HepG2 (cell line): ENCODE results near the gene NAA38. TPM values are rescaled to one million over a fixed set of nuclear protein-coding genes. Genes with fewer than 3 reads are reported as not detected.

ENCODE experiments used
- AGO1 ChIP-seq: fragments of 200-400 bp; formaldehyde crosslinking; IDR thresholded peaks from 2 replicates; pipeline ENCODE4 v1.6.1; 2017; ENCODE audit warnings: mild to moderate bottlenecking, low read depth, low read length, moderate library complexity; ENCODE audit not compliant: poor library complexity, severe bottlenecking
- CAMTA2 ChIP-seq: sonication (generic); formaldehyde crosslinking; IDR thresholded peaks from 2 replicates; pipeline ENCODE4 v1.4.0; 2020; ENCODE audit warnings: mild to moderate bottlenecking, missing genetic modification reagents, borderline replicate concordance
- CREB3 ChIP-seq: sonication (generic); formaldehyde crosslinking; IDR thresholded peaks from 2 replicates; pipeline ENCODE4 v1.5.0; 2020; ENCODE audit warnings: missing genetic modification reagents
- ELF3 ChIP-seq: IDR thresholded peaks from 2 replicates; pipeline ENCODE4 v1.6.1; 2016; ENCODE audit warnings: missing genetic modification reagents, missing compliant biosample characterization
- HHEX ChIP-seq: IDR thresholded peaks from 2 replicates; pipeline ENCODE4 v1.6.1; 2016; ENCODE audit warnings: control low read depth
- HOXA7 ChIP-seq: sonication (generic); formaldehyde crosslinking; IDR thresholded peaks from 2 replicates; pipeline ENCODE4 v1.8.1; 2022; ENCODE audit warnings: mild to moderate bottlenecking, missing genetic modification reagents, moderate library complexity
- JUNB ChIP-seq: sonication (generic); formaldehyde crosslinking; IDR thresholded peaks from 2 replicates; pipeline ENCODE4 v1.8.0; 2022; ENCODE audit warnings: missing genetic modification reagents, mild to moderate bottlenecking, borderline replicate concordance
- KLF13 ChIP-seq: sonication (generic); formaldehyde crosslinking; IDR thresholded peaks from 2 replicates; pipeline ENCODE4 v1.4.0; 2020; ENCODE audit warnings: mild to moderate bottlenecking, missing genetic modification reagents
- PHF20 ChIP-seq: sonication (generic); formaldehyde crosslinking; IDR thresholded peaks from 2 replicates; pipeline ENCODE4 v1.5.0; 2020; ENCODE audit warnings: mild to moderate bottlenecking, missing genetic modification reagents
- POGK ChIP-seq: sonication (generic); formaldehyde crosslinking; conservative IDR thresholded peaks from 2 replicates; pipeline ENCODE4 v1.8.0; 2022; ENCODE audit warnings: mild to moderate bottlenecking, moderate library complexity, missing genetic modification reagents
- SATB2 ChIP-seq: sonication (generic); formaldehyde crosslinking; IDR thresholded peaks from 2 replicates; pipeline ENCODE4 v1.5.0; 2020; ENCODE audit warnings: missing genetic modification reagents
- SSRP1 ChIP-seq: IDR thresholded peaks from 2 replicates; pipeline ENCODE4 v1.6.1; 2016; ENCODE audit warnings: control low read depth
- TBL1XR1 ChIP-seq: fragments of 150-350 bp; IDR thresholded peaks from 2 replicates; pipeline ENCODE4 v1.6.1; 2014; ENCODE audit warnings: borderline replicate concordance, low read length; ENCODE audit not compliant: partially characterized antibody
- ZBTB46 ChIP-seq: sonication (generic); formaldehyde crosslinking; IDR thresholded peaks from 2 replicates; pipeline ENCODE4 v1.4.0; 2020; ENCODE audit warnings: mild to moderate bottlenecking, missing genetic modification reagents, borderline replicate concordance
- ZBTB8A ChIP-seq: sonication (generic); formaldehyde crosslinking; IDR thresholded peaks from 2 replicates; pipeline ENCODE4 v1.4.0; 2020; ENCODE audit warnings: mild to moderate bottlenecking, low read depth, missing genetic modification reagents, borderline replicate concordance
- ZC3H4 ChIP-seq: sonication (generic); formaldehyde crosslinking; IDR thresholded peaks from 2 replicates; pipeline ENCODE4 v1.4.0; 2020; ENCODE audit warnings: missing genetic modification reagents, borderline replicate concordance
- ZNF256 ChIP-seq: sonication (generic); formaldehyde crosslinking; conservative IDR thresholded peaks from 2 replicates; pipeline ENCODE4 v1.4.0; 2020; ENCODE audit warnings: missing genetic modification reagents
- ZNF33A ChIP-seq: sonication (generic); formaldehyde crosslinking; IDR thresholded peaks from 2 replicates; pipeline ENCODE4 v1.5.1; 2020; ENCODE audit warnings: missing genetic modification reagents, mild to moderate bottlenecking, moderate library complexity, borderline replicate concordance
- ZNF34 ChIP-seq: sonication (generic); formaldehyde crosslinking; IDR thresholded peaks from 2 replicates; pipeline ENCODE4 v1.4.0; 2020; ENCODE audit warnings: mild to moderate bottlenecking, missing genetic modification reagents, borderline replicate concordance
- ZNF362 ChIP-seq: sonication (generic); formaldehyde crosslinking; IDR thresholded peaks from 2 replicates; pipeline ENCODE4 v1.4.0; 2020; ENCODE audit warnings: missing genetic modification reagents, mild to moderate bottlenecking, borderline replicate concordance
- ZNF430 ChIP-seq: sonication (generic); formaldehyde crosslinking; IDR thresholded peaks from 2 replicates; pipeline ENCODE4 v1.9.0; 2021; ENCODE audit warnings: mild to moderate bottlenecking, missing genetic modification reagents
- ZNF431 ChIP-seq: sonication (generic); formaldehyde crosslinking; IDR thresholded peaks from 2 replicates; pipeline ENCODE4 v1.9.0; 2022; ENCODE audit warnings: missing genetic modification reagents, low read depth, mild to moderate bottlenecking, borderline replicate concordance
- ZNF432 ChIP-seq: sonication (generic); formaldehyde crosslinking; IDR thresholded peaks from 2 replicates; pipeline ENCODE4 v1.5.0; 2020; ENCODE audit warnings: missing genetic modification reagents, mild to moderate bottlenecking, borderline replicate concordance
- ZNF567 ChIP-seq: sonication (generic); formaldehyde crosslinking; IDR thresholded peaks from 2 replicates; pipeline ENCODE4 v1.8.1; 2023; ENCODE audit warnings: mild to moderate bottlenecking, missing genetic modification reagents, borderline replicate concordance
- ZNF841 ChIP-seq: sonication (generic); formaldehyde crosslinking; IDR thresholded peaks from 2 replicates; pipeline ENCODE4 v1.8.1; 2023; ENCODE audit warnings: missing genetic modification reagents, borderline replicate concordance
- polyA plus RNA-seq, 8 experiments: library from polyadenylated mRNA; depleted of rRNA in 3 of 8; stranded (reverse) in 7 of 8; unstranded in 1 of 8; fragments of >200 nt; fragmentation: Illumina TruSeq in 4 of 8; extraction: Trizol in 4 of 8; gene quantifications; 2 replicates each; pipeline versions ENCODE4 v1.2.1 to v1.2.3, GENCODE V29; 2011 to 2016; ENCODE audit warnings: low read depth in 4 of 8, missing spikeins in 1 of 8, mixed read lengths in 1 of 8; ENCODE audit not compliant: insufficient read depth in 1 of 8
- total RNA-seq, 5 experiments: library from RNA; depleted of rRNA; stranded (reverse); fragments of >200 nt; fragmentation: Illumina TruSeq; extraction: Trizol; gene quantifications; 2 replicates each; pipeline ENCODE4 v1.2.3, GENCODE V29; 2016; ENCODE audit warnings: low read depth in 1 of 5

Gene NAA38
- total and polyA plus RNA-seq, 2 of the 13 experiments (the other 11 are each of a cell fraction or from before 2014, with no cell fraction given): 46.9 to 91.6 TPM

GRCh38 chr17:7843536-7844291 is 13.6 kb downstream of the NAA38 start (continued):
- TF ChIP-seq ZBTB46 (CRISPR knock-in tag) (no peak), ZNF432 (no peak), ZNF430 (CRISPR knock-in tag) (peak; percentile 40; the same call in 1 of the 2 replicates), ZBTB8A (CRISPR knock-in tag) (no peak), TBL1XR1 (no peak), POGK (CRISPR knock-in tag) (no peak), ZNF362 (CRISPR knock-in tag) (no peak), SSRP1 (CRISPR knock-in tag) (no peak), ZNF431 (CRISPR knock-in tag) (no peak), ZNF841 (CRISPR knock-in tag) (no peak), HHEX (CRISPR knock-in tag) (no peak), ELF3 (CRISPR knock-in tag) (no peak), ZNF33A (CRISPR knock-in tag) (no peak), PHF20 (no peak; the same call in 1 of the 2 replicates), ZNF567 (CRISPR knock-in tag) (no peak), CAMTA2 (CRISPR knock-in tag) (no peak), SATB2 (CRISPR knock-in tag) (no peak), HOXA7 (CRISPR knock-in tag) (no peak), ZNF256 (CRISPR knock-in tag) (no peak), CREB3 (no peak), KLF13 (CRISPR knock-in tag) (no peak), JUNB (CRISPR knock-in tag) (no peak), ZC3H4 (no peak), ZNF34 (CRISPR knock-in tag) (no peak), AGO1 (peak; percentile 8)
